ENCODE measurements around the gene GRM7.

Gene GRM7

GRCh38 chr3:7754653-7755441 lies 893.9 kb downstream of the GRM7 start:
- no peaks in the 10 kb centered on the region for H3K36me3 ChIP-seq (ENCODE audit: control insufficient read depth, insufficient read depth, low read length)
- WGBS, 2 experiments (ENCODE audit: insufficient coverage in 2 of 2): 81 to 87% methylated on average over 3 of the region's 4 CpGs
- no peak overlapping the region for H3K27ac ChIP-seq (ENCODE audit: low read depth, low read length, severe bottlenecking)
- H3K9me3 ChIP-seq (ENCODE audit: control insufficient read depth, low read length): no peaks in the 10 kb centered on the region
- no peaks in the 10 kb centered on the region for H3K4me1 ChIP-seq (ENCODE audit: control insufficient read depth, insufficient read depth, low read length, poor library complexity, severe bottlenecking)
- no peak overlapping the region for H3K4me3 ChIP-seq (ENCODE audit: extremely low read depth, insufficient read depth, low read length, poor library complexity, severe bottlenecking)

- no peak overlapping the region for H3K27ac ChIP-seq (ENCODE audit: low read depth, low read length, severe bottlenecking)
- H3K4me1 ChIP-seq (ENCODE audit: control insufficient read depth, insufficient read depth, low read length, poor library complexity, severe bottlenecking): no peaks in the 10 kb centered on the region
- H3K9me3 ChIP-seq (ENCODE audit: control insufficient read depth, low read length): no peaks in the 10 kb centered on the region
- no peak overlapping the region for H3K4me3 ChIP-seq (ENCODE audit: extremely low read depth, insufficient read depth, low read length, poor library complexity, severe bottlenecking)
- 93 to 97% methylated on average over 5 to 7 of the region's 7 CpGs for WGBS, 2 experiments (ENCODE audit: insufficient coverage in 2 of 2)
- no peaks in the 10 kb centered on the region for H3K36me3 ChIP-seq (ENCODE audit: control insufficient read depth, insufficient read depth, low read length)
These were observed 898.7 kb downstream of the GRM7 start for GRCh38 chr3:7759630-7760029.

DNA sequence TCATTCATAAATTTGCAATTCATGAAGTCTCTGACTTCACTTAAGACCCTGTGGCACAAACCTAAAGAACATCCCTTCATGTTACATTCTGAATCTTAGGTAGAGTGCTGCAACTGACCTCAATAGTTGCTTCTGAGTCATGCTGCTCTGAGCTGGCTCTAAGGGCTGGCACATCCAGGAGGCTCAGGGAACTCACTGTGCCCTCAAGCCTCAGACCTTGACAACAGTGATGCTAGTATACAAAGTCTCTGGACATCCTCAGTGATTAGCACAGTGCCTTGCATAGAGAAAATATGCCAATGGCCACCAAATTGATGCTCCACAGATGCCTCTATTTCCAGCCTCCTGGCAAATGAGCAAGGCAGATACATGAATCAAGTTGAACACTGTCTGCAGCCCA lies 899.8 kb downstream of the GRM7 start:
- Histone ChIP-seq H3K4me1 (ENCODE audit: control insufficient read depth, insufficient read depth, low read length, poor library complexity, severe bottlenecking) (no peaks in the 10 kb centered on the region), H3K36me3 (ENCODE audit: control insufficient read depth, insufficient read depth, low read length) (no peaks in the 10 kb centered on the region), H3K27ac (ENCODE audit: low read depth, low read length, severe bottlenecking) (no peak overlapping the region), H3K4me3 (ENCODE audit: extremely low read depth, insufficient read depth, low read length, poor library complexity, severe bottlenecking) (no peak overlapping the region), H3K9me3 (ENCODE audit: control insufficient read depth, low read length) (no peaks in the 10 kb centered on the region)

- H3K36me3 ChIP-seq (ENCODE audit: control insufficient read depth, insufficient read depth, low read length): no peaks in the 10 kb centered on the region
- 75 to 100% methylated on average over 1 of the region's 2 CpGs for WGBS, 2 experiments (ENCODE audit: insufficient coverage in 2 of 2)
- H3K4me3 ChIP-seq (ENCODE audit: extremely low read depth, insufficient read depth, low read length, poor library complexity, severe bottlenecking): no peak overlapping the region
- H3K27ac ChIP-seq (ENCODE audit: low read depth, low read length, severe bottlenecking): no peak overlapping the region
- no peaks in the 10 kb centered on the region for H3K4me1 ChIP-seq (ENCODE audit: control insufficient read depth, insufficient read depth, low read length, poor library complexity, severe bottlenecking)
- H3K9me3 ChIP-seq (ENCODE audit: control insufficient read depth, low read length): no peaks in the 10 kb centered on the region
These were observed 903.2 kb downstream of the GRM7 start for GRCh38 chr3:7764115-7764514.

- Histone ChIP-seq H3K4me3 (ENCODE audit: extremely low read depth, insufficient read depth, low read length, poor library complexity, severe bottlenecking) (no peak overlapping the region), H3K27ac (ENCODE audit: low read depth, low read length, severe bottlenecking) (no peak overlapping the region), H3K9me3 (ENCODE audit: control insufficient read depth, low read length) (no peaks in the 10 kb centered on the region), H3K4me1 (ENCODE audit: control insufficient read depth, insufficient read depth, low read length, poor library complexity, severe bottlenecking) (no peaks in the 10 kb centered on the region), H3K36me3 (ENCODE audit: control insufficient read depth, insufficient read depth, low read length) (no peaks in the 10 kb centered on the region)
- 100% methylated on average over 2 of the region's 4 CpGs; no CpG with 5 or more reads in 1 of the 2 experiments for WGBS, 2 experiments (ENCODE audit: insufficient coverage in 2 of 2)
These were observed 905.6 kb downstream of the GRM7 start for GRCh38 chr3:7766530-7766929.

DNA sequence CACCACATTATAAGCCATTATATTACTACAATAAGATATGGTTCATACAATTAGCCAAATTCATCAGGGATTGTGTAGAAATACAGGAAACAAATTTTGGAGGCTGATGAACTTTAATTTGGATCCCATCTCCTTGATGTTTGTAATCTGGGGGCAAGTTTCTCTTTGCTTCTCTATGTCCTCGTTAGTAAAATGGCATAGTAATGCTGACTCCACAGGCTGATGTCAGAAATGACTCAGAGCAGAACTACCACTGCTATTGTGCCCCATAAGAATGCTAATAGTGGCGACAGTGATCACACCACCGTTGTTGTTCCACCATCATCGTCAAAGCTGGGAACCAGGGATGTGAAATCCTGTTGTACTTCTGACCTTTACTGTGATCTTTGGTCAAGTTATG lies 918.4 kb downstream of the GRM7 start:
- Histone ChIP-seq H3K36me3 (ENCODE audit: control insufficient read depth, insufficient read depth, low read length) (no peaks in the 10 kb centered on the region), H3K27ac (ENCODE audit: low read depth, low read length, severe bottlenecking) (no peak overlapping the region), H3K4me3 (ENCODE audit: extremely low read depth, insufficient read depth, low read length, poor library complexity, severe bottlenecking) (no peak overlapping the region), H3K4me1 (ENCODE audit: control insufficient read depth, insufficient read depth, low read length, poor library complexity, severe bottlenecking) (no peaks in the 10 kb centered on the region), H3K9me3 (ENCODE audit: control insufficient read depth, low read length) (no peaks in the 10 kb centered on the region)
- 89 to 97% methylated on average over 3 of the region's 4 CpGs for WGBS, 2 experiments (ENCODE audit: insufficient coverage in 2 of 2)

GRCh38 chr3:7781395-7781794 lies 920.5 kb downstream of the GRM7 start:
- Histone ChIP-seq H3K9me3 (ENCODE audit: control insufficient read depth, low read length) (no peaks in the 10 kb centered on the region), H3K27ac (ENCODE audit: low read depth, low read length, severe bottlenecking) (no peak overlapping the region), H3K4me3 (ENCODE audit: extremely low read depth, insufficient read depth, low read length, poor library complexity, severe bottlenecking) (no peak overlapping the region), H3K36me3 (ENCODE audit: control insufficient read depth, insufficient read depth, low read length) (no peaks in the 10 kb centered on the region), H3K4me1 (ENCODE audit: control insufficient read depth, insufficient read depth, low read length, poor library complexity, severe bottlenecking) (no peaks in the 10 kb centered on the region)
- 88 to 95% methylated on average over 1 to 3 of the region's 4 CpGs for WGBS, 2 experiments (ENCODE audit: insufficient coverage in 2 of 2)

- Histone ChIP-seq H3K9me3 (ENCODE audit: control insufficient read depth, low read length) (peaks cover 13% of the 10 kb centered on the region), H3K4me1 (ENCODE audit: control insufficient read depth, insufficient read depth, low read length, poor library complexity, severe bottlenecking) (peaks cover 6% of the 10 kb centered on the region), H3K4me3 (ENCODE audit: extremely low read depth, insufficient read depth, low read length, poor library complexity, severe bottlenecking) (no peak overlapping the region), H3K27ac (ENCODE audit: low read depth, low read length, severe bottlenecking) (no peak overlapping the region), H3K36me3 (ENCODE audit: control insufficient read depth, insufficient read depth, low read length) (no peaks in the 10 kb centered on the region)
- WGBS, 2 experiments (ENCODE audit: insufficient coverage in 2 of 2): 31 to 44% methylated on average over 2 to 3 of the region's 5 CpGs
These were observed 927.2 kb downstream of the GRM7 start for GRCh38 chr3:7787871-7788828.

GRCh38 chr3:7788881-7789280 lies 928.0 kb downstream of the GRM7 start:
- WGBS, 2 experiments (ENCODE audit: insufficient coverage in 2 of 2): no CpG with 5 or more reads among the region's 1 CpG
- H3K36me3 ChIP-seq (ENCODE audit: control insufficient read depth, insufficient read depth, low read length): no peaks in the 10 kb centered on the region

DNA sequence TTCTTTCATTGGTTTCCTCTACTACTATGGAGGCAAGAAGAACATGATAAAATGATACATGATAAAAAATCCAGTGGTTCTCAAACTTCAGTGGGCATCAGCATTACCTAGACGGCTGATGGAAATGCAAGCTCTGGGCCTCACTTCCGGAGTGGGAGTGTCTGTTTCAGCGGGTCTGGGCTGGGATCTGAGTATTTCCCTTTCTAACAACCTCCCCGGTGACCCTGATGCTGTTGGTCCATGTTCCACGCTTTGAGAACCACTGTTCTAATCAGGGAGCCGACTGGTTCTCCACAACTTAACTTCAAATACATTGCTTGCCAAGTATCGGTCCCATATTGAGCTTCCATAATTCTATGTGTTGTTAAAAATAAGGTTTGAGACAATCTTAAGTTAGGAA lies 928.4 kb downstream of the GRM7 start:
- H3K4me3 ChIP-seq (ENCODE audit: extremely low read depth, insufficient read depth, low read length, poor library complexity, severe bottlenecking): no peak overlapping the region
- WGBS, 2 experiments (ENCODE audit: insufficient coverage in 2 of 2): 35 to 66% methylated on average over 3 to 4 of the region's 7 CpGs
- H3K36me3 ChIP-seq (ENCODE audit: control insufficient read depth, insufficient read depth, low read length): no peaks in the 10 kb centered on the region
- H3K9me3 ChIP-seq (ENCODE audit: control insufficient read depth, low read length): peaks cover 13% of the 10 kb centered on the region
- H3K4me1 ChIP-seq (ENCODE audit: control insufficient read depth, insufficient read depth, low read length, poor library complexity, severe bottlenecking): peaks cover 6% of the 10 kb centered on the region
- H3K27ac ChIP-seq (ENCODE audit: low read depth, low read length, severe bottlenecking): no peak overlapping the region

More at GRCh38 chr3:7788881-7789280, 928.0 kb downstream of the GRM7 start:
- Histone ChIP-seq H3K4me1 (ENCODE audit: control insufficient read depth, insufficient read depth, low read length, poor library complexity, severe bottlenecking) (peaks cover 6% of the 10 kb centered on the region), H3K9me3 (ENCODE audit: control insufficient read depth, low read length) (peaks cover 13% of the 10 kb centered on the region), H3K27ac (ENCODE audit: low read depth, low read length, severe bottlenecking) (no peak overlapping the region), H3K4me3 (ENCODE audit: extremely low read depth, insufficient read depth, low read length, poor library complexity, severe bottlenecking) (no peak overlapping the region)
